ENCODE data around the gene NPL. TPM values are rescaled to one million over a fixed set of nuclear protein-coding genes. Genes with fewer than 3 reads are reported as not detected.

The NPL gene
- total and polyA plus RNA-seq, 2 of the 13 experiments (the other 11 are each of a cell fraction or from before 2014, with no cell fraction given) = 0.03 to 0.04 TPM

DNA sequence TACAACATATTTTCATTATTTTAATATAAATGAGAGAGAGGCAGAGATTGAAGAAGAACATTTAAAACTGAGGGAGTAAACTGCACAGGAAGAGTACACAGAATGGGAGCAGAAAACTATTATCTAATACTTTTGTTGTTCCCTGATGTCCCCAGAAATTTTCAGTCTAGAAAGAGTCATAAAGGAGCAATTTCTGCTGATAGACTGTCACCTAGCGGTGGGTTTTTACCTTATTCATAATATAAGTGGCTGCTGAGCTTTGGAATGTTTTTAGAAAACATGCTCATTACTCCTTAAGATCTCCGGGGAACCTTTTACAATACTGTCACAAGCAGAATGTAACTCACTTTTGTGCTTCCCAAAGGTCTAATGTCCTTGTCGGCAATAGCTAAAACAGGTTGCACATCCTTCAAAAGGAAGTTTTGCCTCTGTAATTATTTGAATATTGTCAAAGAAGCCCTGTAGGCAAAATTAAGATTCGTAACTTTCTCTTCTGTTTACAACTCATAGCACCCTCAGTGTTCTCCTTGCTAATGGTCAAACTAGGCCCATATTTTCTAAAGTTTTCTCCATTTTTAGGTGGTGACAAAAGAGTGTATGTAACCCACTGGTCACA is 4.9 kb upstream of the NPL start:
- Histone ChIP-seq H2AFZ (ENCODE audit: low read length) (no peak overlapping the region), H3K9me3 (ENCODE audit: low read length) (no peaks in the 10 kb centered on the region), H3K79me2 (ENCODE audit: insufficient read depth, low read length) (no peaks in the 10 kb centered on the region), H4K20me1 (ENCODE audit: insufficient read depth, low read length) (no peaks in the 10 kb centered on the region), H3K27ac (ENCODE audit: extremely low read length, insufficient read depth, low read length) (no peak overlapping the region), H3K9ac (ENCODE audit: insufficient read depth, low read depth, low read length) (no peak overlapping the region), H3K36me3 (replicated peaks in 1 of 2; ENCODE audit: control insufficient read depth in 1 of 2, insufficient read depth in 2 of 2, low read length in 2 of 2) (no peaks in the 10 kb centered on the region), H3K4me3 (replicated peaks in 1 of 3; ENCODE audit: insufficient read depth in 1 of 3, low read depth in 2 of 3, low read length in 3 of 3) (no peak overlapping the region), H3K4me1 (ENCODE audit: insufficient read depth, low read length) (peaks cover 8% of the 10 kb centered on the region), H3K4me2 (ENCODE audit: low read depth, low read length) (no peak overlapping the region), H3K27me3 (ENCODE audit: control insufficient read depth in 1 of 2, insufficient read depth in 2 of 2, low read length in 2 of 2) (peaks cover 5 to 17% of the 10 kb centered on the region in 2 experiments)
- WGBS (ENCODE audit: low lambda C conversion rate) = 3% methylated on average over 4 of the region's 4 CpGs
- DNase-seq (ENCODE audit: low spot score) = peak; percentile 20
- TF ChIP-seq SMC3 (IDR thresholded peaks at IDR 0.05; ENCODE audit: low read length) (peak; percentile 68), STAG1 (CRISPR knock-in tag; IDR thresholded peaks at IDR 0.05) (peak; percentile 75), KDM4B (CRISPR knock-in tag; IDR thresholded peaks at IDR 0.05) (no peak)
- TF ChIP-seq, protein P1, sequence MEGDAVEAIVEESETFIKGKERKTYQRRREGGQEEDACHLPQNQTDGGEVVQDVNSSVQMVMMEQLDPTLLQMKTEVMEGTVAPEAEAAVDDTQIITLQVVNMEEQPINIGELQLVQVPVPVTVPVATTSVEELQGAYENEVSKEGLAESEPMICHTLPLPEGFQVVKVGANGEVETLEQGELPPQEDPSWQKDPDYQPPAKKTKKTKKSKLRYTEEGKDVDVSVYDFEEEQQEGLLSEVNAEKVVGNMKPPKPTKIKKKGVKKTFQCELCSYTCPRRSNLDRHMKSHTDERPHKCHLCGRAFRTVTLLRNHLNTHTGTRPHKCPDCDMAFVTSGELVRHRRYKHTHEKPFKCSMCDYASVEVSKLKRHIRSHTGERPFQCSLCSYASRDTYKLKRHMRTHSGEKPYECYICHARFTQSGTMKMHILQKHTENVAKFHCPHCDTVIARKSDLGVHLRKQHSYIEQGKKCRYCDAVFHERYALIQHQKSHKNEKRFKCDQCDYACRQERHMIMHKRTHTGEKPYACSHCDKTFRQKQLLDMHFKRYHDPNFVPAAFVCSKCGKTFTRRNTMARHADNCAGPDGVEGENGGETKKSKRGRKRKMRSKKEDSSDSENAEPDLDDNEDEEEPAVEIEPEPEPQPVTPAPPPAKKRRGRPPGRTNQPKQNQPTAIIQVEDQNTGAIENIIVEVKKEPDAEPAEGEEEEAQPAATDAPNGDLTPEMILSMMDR (CRISPR knock-in tag; IDR thresholded peaks at IDR 0.05) = peak; percentile 63
- ChIA-PET POLR2A (no interaction called here), CTCF (ENCODE audit: low intra/inter-chr PET ratio, low total read pairs) (interaction anchor here (1.3 to 4.4 kb wide), 3 partner anchors 183 to 700 kb away, joined by 5 to 44 read pairs (median 11); no protein-coding TSS in a partner anchor)
- no peak for FAIRE-seq
- intact Hi-C loops (cut with micrococcal nuclease; ENCODE audit: unreplicated experiment) = no loop called here
- in situ Hi-C loops (cut with HindIII; ENCODE audit: extremely low pct_ligation_motif_present, low pct_unique_long_range_greater_than_20kb) = loop anchor here (5.0 to 25.0 kb wide), 3 partner anchors 182 to 697 kb away; partner anchors contain the start of gene RGS16
- 0 out of 3 replicates have a peak, but pooled peaks have one; percentile 20 for ATAC-seq
- no TSS peak for BruUV-seq (replicated peaks)

DNA sequence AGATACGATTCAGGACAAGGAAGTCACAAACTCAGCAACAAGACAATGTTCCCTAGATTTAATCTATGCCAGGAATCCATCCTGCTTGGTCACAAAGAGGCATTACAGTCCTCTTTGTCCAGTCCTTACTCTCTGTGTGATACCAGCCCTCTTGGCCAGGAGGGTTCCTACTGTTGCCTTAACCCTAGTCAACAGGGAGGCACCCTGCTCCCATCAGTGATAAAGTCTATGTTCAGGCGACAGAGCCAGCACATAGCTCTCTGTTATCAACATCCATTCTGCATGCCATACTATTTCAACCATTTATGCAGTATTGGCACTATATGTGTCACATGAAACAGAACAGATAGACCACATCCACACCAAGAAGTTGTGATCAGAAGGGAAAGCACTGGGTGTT is 4.4 kb upstream of the NPL start:
- no peak for FAIRE-seq
- no peak overlapping the region for H3K9ac ChIP-seq (ENCODE audit: insufficient read depth, low read depth, low read length)
- POLR2A ChIA-PET = no interaction called here
- TF ChIP-seq, protein P2, sequence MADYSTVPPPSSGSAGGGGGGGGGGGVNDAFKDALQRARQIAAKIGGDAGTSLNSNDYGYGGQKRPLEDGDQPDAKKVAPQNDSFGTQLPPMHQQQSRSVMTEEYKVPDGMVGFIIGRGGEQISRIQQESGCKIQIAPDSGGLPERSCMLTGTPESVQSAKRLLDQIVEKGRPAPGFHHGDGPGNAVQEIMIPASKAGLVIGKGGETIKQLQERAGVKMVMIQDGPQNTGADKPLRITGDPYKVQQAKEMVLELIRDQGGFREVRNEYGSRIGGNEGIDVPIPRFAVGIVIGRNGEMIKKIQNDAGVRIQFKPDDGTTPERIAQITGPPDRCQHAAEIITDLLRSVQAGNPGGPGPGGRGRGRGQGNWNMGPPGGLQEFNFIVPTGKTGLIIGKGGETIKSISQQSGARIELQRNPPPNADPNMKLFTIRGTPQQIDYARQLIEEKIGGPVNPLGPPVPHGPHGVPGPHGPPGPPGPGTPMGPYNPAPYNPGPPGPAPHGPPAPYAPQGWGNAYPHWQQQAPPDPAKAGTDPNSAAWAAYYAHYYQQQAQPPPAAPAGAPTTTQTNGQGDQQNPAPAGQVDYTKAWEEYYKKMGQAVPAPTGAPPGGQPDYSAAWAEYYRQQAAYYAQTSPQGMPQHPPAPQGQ (CRISPR knock-in tag; IDR thresholded peaks at IDR 0.05; ENCODE audit: borderline replicate concordance) = no peak
- no peak for TF ChIP-seq MATR3 (CRISPR knock-in tag; IDR thresholded peaks at IDR 0.05)
- TF ChIP-seq SCMH1 (CRISPR knock-in tag; IDR thresholded peaks at IDR 0.05; ENCODE audit: borderline replicate concordance) = no peak
- TF ChIP-seq RNF2 (conservative IDR thresholded peaks at IDR 0.05; ENCODE audit: low read depth) = no peak
- TF ChIP-seq ZNF619 (CRISPR knock-in tag; IDR thresholded peaks at IDR 0.05) = no peak
- TF ChIP-seq, protein P1 (CRISPR knock-in tag; IDR thresholded peaks at IDR 0.05) = no peak
- no peak for TF ChIP-seq ZNF616 (CRISPR knock-in tag; IDR thresholded peaks at IDR 0.05; ENCODE audit: low read depth)
- TF ChIP-seq ESRRA (CRISPR knock-in tag; IDR thresholded peaks at IDR 0.05; ENCODE audit: low read depth) = no peak
- TF ChIP-seq POLR2AphosphoS2 (IDR thresholded peaks at IDR 0.05; ENCODE audit: low read depth, low read length) = no peak

More for the DNA sequence above, 4.4 kb upstream of the NPL start:
- no peaks in the 10 kb centered on the region for H3K9me3 ChIP-seq (ENCODE audit: low read length)
- peaks cover 8 to 22% of the 10 kb centered on the region in 2 experiments for H3K27me3 ChIP-seq (ENCODE audit: control insufficient read depth in 1 of 2, insufficient read depth in 2 of 2, low read length in 2 of 2)
- CTCF ChIA-PET (ENCODE audit: low intra/inter-chr PET ratio, low total read pairs) = interaction anchor here (1.3 to 4.4 kb wide), 4 partner anchors 184 to 700 kb away, joined by 5 to 44 read pairs (median 8); no protein-coding TSS in a partner anchor
- intact Hi-C loops (cut with micrococcal nuclease; ENCODE audit: unreplicated experiment) = no loop called here
- ATAC-seq (no peak), DNase-seq (ENCODE audit: low spot score) (no peak)
- H3K4me2 ChIP-seq (ENCODE audit: low read depth, low read length) = no peak overlapping the region
- no peak overlapping the region for H3K27ac ChIP-seq (ENCODE audit: extremely low read length, insufficient read depth, low read length)
- no peaks in the 10 kb centered on the region for H3K36me3 ChIP-seq (replicated peaks in 1 of 2; ENCODE audit: control insufficient read depth in 1 of 2, insufficient read depth in 2 of 2, low read length in 2 of 2)
- H3K4me1 ChIP-seq (ENCODE audit: insufficient read depth, low read length) = peaks cover 13% of the 10 kb centered on the region
- in situ Hi-C loops (cut with HindIII; ENCODE audit: extremely low pct_ligation_motif_present, low pct_unique_long_range_greater_than_20kb) = loop anchor here (5.0 to 25.0 kb wide), 3 partner anchors 183 to 698 kb away; partner anchors contain the start of gene RGS16
- H4K20me1 ChIP-seq (ENCODE audit: insufficient read depth, low read length) = no peaks in the 10 kb centered on the region
- no TSS peak for BruUV-seq (replicated peaks)
- no peak overlapping the region for H2AFZ ChIP-seq (ENCODE audit: low read length)
- H3K4me3 ChIP-seq (replicated peaks in 1 of 3; ENCODE audit: insufficient read depth in 1 of 3, low read depth in 2 of 3, low read length in 3 of 3) = no peak overlapping the region
- 25% methylated on average over 2 of the region's 2 CpGs for WGBS (ENCODE audit: low lambda C conversion rate)
- no peaks in the 10 kb centered on the region for H3K79me2 ChIP-seq (ENCODE audit: insufficient read depth, low read length)

Data from HepG2 (cell line).